Astrocyte (in vitro differentiated cells and primary cell): ENCODE results near the gene MPZL1.

Experiments
- CTCF ChIP-seq: IDR thresholded peaks from 2 replicates; pipeline ENCODE4 v1.5.1; 2011; ENCODE audit warnings: low read depth, mild to moderate bottlenecking, inconsistent platforms, low read length, moderate library complexity; ENCODE audit not compliant: insufficient read depth
- EZH2 ChIP-seq: IDR thresholded peaks from 2 replicates; pipeline ENCODE4 v1.6.1; 2012; ENCODE audit warnings: mild to moderate bottlenecking, low read length, inconsistent platforms; ENCODE audit not compliant: insufficient read depth

GRCh38 chr1:167751676-167752075, 29.9 kb downstream of the MPZL1 start:
- TF ChIP-seq CTCF, result no peak
- TF ChIP-seq EZH2, result no peak
